GM21717 (cell line): ENCODE results near the gene DEDD2.

Experiments used
- ATAC-seq: cut with Tn5 transposase; IDR thresholded peaks from one replicate; pipeline ENCODE4 v1.9.1; 2021; ENCODE audit warnings: mild to moderate bottlenecking, moderate library complexity; ENCODE audit not compliant: unreplicated experiment

The DEDD2 gene

GRCh38 chr19:42248270-42249148, 31.0 kb upstream of the DEDD2 start:
- no peak for ATAC-seq

- ATAC-seq = no peak
These were observed 30.2 kb upstream of the DEDD2 start for GRCh38 chr19:42247640-42248199.

DNA sequence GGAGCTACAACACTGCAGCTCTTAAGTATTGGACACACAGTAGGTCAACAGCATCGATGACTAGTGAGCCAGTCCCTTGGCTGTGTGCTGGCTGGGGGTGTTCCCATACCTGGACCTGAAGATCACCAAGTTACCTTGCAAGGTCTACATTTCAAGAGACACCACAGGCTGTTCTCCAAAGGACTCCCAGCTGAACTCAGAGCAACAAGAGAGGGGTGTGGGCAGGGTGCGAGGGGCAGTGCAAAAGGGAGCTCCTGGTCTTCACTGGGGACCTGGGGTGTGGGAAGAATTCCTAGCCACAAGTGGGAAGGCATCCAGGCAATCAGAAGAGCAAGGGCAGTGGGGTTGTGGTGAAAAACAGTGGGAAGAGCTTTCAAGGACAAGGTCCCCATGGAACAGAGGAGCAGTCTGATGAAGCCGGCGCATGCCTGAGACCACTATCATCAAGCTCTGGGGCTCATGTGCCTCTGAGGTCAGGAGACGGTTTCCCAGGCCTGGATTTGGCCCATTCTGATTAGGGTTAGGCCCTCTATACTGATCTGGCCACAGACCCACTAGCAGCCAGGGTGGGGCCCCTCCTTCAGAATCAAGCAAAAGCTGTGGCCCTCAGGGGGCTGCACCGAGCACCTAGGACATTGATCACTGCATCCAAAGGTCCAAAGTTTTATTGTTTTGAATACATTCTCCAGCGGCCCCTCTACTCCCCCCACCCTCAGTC, 29.6 kb upstream of the DEDD2 start:
- ATAC-seq = no peak

DNA sequence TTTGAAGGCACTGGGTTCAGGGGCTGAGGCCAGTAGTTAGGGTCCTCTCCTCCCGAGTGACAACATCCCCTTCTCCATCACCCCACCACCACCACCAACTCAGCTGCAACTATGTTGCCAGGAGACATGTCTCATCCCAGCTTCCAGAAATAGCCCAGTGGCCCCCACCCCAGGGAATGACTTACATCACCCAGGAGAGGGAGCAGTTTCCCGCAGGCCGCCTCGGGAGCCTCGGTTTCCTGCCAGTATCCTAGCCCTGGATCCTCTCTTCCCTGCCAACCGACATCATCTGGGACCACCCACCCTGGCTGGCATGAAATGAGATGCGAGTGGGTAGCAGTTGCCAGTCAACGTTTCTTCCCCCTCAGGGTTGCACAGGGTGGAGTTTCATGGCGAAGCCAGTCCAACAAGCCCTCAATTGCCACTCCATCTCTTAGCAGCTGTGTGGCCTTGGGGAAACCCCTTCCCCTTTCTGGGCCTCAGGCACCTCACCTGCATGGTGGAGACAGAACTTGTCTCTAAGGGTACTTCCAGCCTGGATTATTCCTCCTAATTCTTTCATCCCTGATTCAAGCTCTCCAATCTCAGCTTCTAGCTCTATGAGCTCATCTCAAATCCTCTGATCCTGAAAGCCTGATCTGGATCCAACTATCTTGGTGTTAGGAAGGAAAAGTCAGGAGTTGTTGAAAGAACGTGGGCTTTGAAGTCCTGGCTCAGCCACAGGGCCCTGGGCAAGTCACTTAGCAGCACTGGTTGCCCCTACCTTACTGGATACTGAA, 28.9 kb upstream of the DEDD2 start:
- no peak for ATAC-seq

GRCh38 chr19:42245231-42245630, 27.8 kb upstream of the DEDD2 start:
- ATAC-seq = no peak

DNA sequence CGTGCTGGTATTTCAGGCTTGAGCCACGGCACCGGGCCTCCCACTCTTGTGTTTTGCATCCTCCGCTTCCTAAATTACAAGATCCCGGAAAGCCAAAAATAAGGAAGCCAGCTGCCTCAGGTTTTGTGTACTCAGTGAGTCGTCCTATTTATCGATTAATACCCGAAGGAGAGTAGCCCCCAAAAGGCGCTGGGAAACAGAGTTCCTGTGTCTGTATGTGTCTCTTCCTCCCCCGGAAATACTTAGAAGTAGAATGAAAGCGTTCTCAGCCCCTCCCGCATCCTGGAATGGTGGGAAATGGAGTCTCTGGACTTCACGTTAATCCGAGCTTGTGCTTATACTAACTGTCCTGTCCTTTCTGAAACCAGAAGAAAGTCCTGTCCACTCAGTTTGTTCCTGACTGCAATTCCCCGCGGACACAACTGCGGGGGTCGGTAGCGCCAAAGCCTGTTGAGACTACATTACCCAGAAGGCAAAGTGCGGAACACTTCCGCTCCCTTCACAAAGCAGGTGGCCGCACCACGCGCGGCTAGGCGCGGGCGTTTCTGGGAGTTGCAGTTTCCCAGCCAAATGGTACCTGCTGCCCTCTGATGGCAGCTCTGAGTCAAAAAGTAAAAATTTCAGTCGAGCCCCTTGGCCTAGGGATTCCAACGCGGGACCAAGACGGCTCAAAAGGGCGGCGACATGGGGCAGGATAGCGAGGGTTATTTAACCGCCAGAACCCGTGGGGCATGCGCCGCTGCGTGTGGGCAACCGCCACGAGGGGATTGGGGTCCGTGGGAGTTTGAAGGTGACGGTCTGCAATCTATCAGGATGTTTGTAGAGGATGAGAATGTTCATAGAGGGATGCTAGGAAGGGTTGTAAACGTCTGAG, 27.1 kb upstream of the DEDD2 start:
- ATAC-seq = peak; percentile 31

DNA sequence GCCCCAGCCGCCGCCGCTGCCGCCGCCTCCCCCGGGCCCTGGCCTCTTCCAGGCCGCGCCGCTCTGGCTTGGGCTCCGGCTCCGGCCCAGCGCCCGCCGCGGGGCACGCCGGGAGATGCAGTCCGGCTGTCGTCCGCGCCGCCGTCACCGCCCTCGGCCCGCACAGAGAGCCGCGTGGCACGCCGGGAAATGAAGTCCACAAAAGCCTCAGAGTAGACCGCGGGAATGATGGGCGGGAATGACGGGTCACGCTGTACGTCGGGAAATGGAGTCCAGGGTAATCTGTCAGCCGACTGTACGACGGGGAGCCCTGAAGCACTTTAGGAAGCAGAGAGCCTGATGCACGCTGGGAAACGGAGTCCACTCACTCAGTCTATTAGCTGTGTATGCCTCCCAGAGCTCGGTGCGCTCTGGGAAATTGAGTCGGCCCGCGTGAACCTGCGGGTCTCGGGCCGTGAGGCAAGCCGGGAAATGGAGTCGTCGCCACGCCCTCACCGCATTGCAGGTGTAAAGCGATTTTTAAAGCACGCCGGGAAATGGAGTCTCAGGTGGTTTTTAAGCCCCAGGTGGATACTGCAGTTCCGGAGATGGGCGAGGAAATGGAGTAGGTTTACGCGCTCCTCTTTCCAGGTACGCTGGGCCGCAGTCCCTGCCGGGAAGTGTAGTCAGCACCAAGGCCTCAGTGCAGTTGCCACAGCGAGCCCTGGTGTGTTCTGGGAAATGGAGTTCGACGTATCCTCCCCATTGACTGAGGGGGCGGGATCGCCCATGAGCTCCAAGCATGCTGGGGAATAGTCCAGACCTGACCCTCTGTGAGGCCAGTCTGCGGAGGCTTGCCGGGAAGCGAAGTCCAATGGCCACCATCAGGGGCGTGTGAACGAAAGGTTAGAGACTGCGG, 25.3 kb upstream of the DEDD2 start, which contains the start of gene GSK3A:
TSS of gene GSK3A (minus strand) at position 91 of the 898 bp plus-strand sequence. CDS start 137 bp downstream, outside the sequence.
- ATAC-seq = peak; percentile 56

GRCh38 chr19:42242069-42242511, 24.6 kb upstream of the DEDD2 start:
- peak; percentile 0 for ATAC-seq

GRCh38 chr19:42241279-42241678, 23.8 kb upstream of the DEDD2 start:
- ATAC-seq = no peak

DNA sequence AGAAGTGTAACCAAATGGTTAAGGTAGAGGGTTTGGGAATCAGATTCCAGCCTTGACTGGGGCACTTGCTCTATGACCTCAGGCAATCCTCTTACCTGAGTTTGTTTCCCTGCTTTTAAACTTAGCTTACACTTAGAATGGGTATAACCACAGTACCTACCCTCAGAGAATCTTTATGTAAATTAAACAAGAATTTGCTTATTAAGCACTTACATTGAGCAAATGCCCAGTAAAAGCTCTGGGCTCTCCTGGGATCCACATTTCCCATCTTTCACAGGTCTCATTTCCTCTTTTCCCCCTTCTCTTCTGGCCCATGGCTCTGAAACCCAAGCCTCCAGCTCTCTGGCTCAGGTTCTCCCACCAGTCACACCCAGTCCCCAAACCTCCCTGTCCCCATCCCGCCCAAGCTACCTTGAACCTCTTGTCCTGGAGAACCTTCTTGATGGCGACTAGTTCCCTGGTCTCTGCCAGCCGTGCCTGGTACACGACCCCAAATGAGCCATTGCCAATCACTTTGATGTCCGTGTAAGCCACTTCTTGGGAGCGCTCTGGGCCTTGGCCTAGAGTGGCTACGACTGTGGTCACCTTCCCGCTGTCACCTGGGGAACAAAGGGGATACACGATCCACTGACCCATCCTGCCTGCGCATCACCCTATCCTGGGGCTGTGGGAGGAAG, 22.2 kb upstream of the DEDD2 start:
- no peak for ATAC-seq

- ATAC-seq = no peak
These were observed 17.7 kb upstream of the DEDD2 start for GRCh38 chr19:42235181-42235580.

- ATAC-seq = no peak
These were observed 16.9 kb upstream of the DEDD2 start for GRCh38 chr19:42234364-42234763.

DNA sequence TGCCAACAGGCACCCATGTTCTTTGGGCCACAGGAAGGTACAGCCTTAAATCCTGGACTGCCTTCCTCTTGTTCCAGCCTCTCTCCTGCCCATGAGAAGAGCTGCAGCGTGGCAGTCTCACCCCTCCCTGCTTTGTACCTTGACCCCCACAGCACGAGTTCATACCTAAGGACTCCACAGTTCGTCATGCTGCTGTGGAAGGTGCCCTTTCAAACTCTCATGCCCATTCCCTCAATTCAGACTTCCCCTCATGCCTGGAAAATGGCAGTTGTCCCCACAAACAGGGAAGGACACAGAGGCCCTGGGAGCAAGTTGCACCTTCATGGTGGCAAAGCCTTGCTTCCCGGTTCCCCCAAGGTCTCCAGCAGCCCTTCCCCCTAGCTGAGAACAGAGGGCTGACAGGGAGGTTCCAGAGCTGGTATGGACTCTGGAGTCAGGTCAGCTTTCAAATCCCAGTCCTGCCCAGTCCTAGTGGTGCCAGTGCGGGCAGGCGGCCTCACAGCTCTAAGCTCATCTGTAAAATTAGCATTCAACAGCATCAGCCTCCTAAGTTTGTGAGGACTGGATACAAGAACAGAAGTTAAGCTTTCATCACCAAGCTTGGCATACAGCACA, 16.3 kb upstream of the DEDD2 start:
- no peak for ATAC-seq

DNA sequence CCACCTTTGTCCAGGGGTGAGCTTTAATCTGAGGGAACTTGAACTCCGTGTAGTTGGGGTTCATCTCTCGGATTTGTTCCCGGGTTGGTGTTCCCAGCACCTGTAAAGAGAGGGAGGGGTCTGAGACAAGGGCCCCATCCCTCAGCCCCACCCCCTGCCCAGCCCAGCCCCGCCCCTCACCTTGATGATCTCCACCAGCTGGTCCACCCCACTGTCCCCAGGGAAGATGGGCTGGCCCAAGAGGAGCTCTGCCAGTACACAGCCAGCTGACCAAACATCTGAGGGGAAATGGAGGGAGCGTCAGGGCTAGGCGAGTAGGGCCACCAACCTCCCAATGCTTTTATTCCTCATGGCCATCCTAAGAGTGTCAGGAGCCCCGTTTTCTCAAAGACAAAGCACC, 15.6 kb upstream of the DEDD2 start:
- ATAC-seq = no peak

- no peak for ATAC-seq
These were observed 15.0 kb upstream of the DEDD2 start for GRCh38 chr19:42232435-42232834.

DNA sequence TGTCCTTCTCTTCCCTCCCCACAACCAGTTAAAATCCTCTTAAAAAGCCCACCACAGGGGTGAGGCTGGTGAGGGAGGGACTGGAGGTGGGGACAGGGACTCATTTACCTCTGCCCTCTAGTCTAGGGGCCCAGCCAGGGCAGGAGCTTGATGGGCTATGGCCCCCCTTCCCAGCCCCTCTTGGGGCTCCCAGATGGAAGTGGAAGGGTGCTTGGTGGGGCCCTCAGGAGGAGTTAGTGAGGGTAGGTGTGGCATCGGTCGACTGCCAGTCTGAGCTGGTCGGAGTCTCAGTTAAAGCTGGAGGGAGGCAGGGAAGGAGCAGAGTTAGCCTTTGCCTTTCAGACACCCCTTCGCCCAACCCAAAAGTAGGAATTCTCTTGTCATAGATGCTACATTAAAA, 13.1 kb upstream of the DEDD2 start:
- no peak for ATAC-seq

- ATAC-seq = no peak
These were observed 12.4 kb upstream of the DEDD2 start for GRCh38 chr19:42229855-42230351.
